H1 (cell line): ENCODE data around the gene SNX3. TPM values are rescaled to one million over a fixed set of nuclear protein-coding genes. Genes with fewer than 3 reads are reported as not detected.

Experiments
- CTCF ChIA-PET: fragments of 300-600 bp; sonication (Branson Sonifier 250); formaldehyde crosslinking; loops from one replicate; lab custom pipeline; 2021; ENCODE audit not compliant: partially characterized antibody; lab: Charles Lee
- POLR2A ChIA-PET: fragments of 300-600 bp; sonication (Branson Sonifier 250); formaldehyde crosslinking; loops from one replicate; lab custom pipeline; 2021; ENCODE audit warnings: inconsistent platforms; ENCODE audit not compliant: partially characterized antibody; lab: Charles Lee
- DNase-seq, 2 experiments: peaks; one replicate each; pipeline versions ENCODE4 v3.0.0 to v3.0.0-alpha.2; 2010 to 2022; ENCODE audit warnings: low spot score in 2 of 2, low read depth in 1 of 2, mixed read lengths in 1 of 2
- FAIRE-seq: peaks from 2 replicates; lab custom pipeline; 2011; peaks lifted over from hg19 to GRCh38; lab: Jason Lieb, UNC
- H2AFZ ChIP-seq: 2 replicates; pipeline ENCODE4 v1.8.1; 2012; ENCODE audit warnings: low read length, inconsistent platforms
- H2AK5ac ChIP-seq: 2 replicates; pipeline ENCODE4 v1.6.1; 2013; ENCODE audit warnings: low read depth, low read length
- H2BK120ac ChIP-seq: replicated peaks from 2 replicates; pipeline ENCODE3; 2013; ENCODE audit warnings: low read depth, low read length, inconsistent platforms
- H2BK12ac ChIP-seq: 2 replicates; pipeline ENCODE4 v1.6.1; 2013; ENCODE audit warnings: low read depth, low read length
- H2BK15ac ChIP-seq: 2 replicates; pipeline ENCODE4 v1.6.1; 2013; ENCODE audit warnings: low read length
- H2BK20ac ChIP-seq: 2 replicates; pipeline ENCODE4 v1.6.1; 2013; ENCODE audit warnings: low read length
- H2BK5ac ChIP-seq: 2 replicates; pipeline ENCODE4 v1.6.1; 2013; ENCODE audit warnings: low read depth, low read length
- H3K14ac ChIP-seq: 2 replicates; pipeline ENCODE4 v1.6.1; 2013; ENCODE audit warnings: inconsistent platforms; ENCODE audit not compliant: insufficient read length
- H3K18ac ChIP-seq: 2 replicates; pipeline ENCODE4 v1.6.1; 2013; ENCODE audit warnings: low read length; ENCODE audit errors: extremely low read depth
- H3K23ac ChIP-seq: 2 replicates; pipeline ENCODE4 v1.6.1; 2013; ENCODE audit warnings: inconsistent platforms; ENCODE audit not compliant: insufficient read length
- H3K23me2 ChIP-seq: 2 replicates; pipeline ENCODE4 v1.6.1; 2013; ENCODE audit warnings: low read depth, low read length
- H3K27ac ChIP-seq: 2 replicates; pipeline ENCODE4 v1.6.1; 2011; ENCODE audit warnings: low read depth, low read length, inconsistent platforms
- H3K27me3 ChIP-seq, 4 experiments: replicated peaks in 1 of 4; 1 replicate in 1 of 4; 2 replicates in 3 of 4; pipeline versions ENCODE4 v1.6.1 to v1.8.1; 2011 to 2013; ENCODE audit warnings: low read length in 3 of 4, mild to moderate bottlenecking in 3 of 4, inconsistent platforms in 2 of 4, mixed read lengths in 2 of 4, moderate library complexity in 1 of 4; ENCODE audit not compliant: control insufficient read depth in 3 of 4, insufficient read depth in 3 of 4; ENCODE audit errors: extremely low read depth in 1 of 4
- H3K36me3 ChIP-seq, 4 experiments: 2 replicates each; pipeline versions ENCODE4 v1.6.1 to v1.8.1; 2011 to 2013; ENCODE audit warnings: mild to moderate bottlenecking in 4 of 4, low read length in 3 of 4, moderate library complexity in 2 of 4, control low read depth in 1 of 4, inconsistent platforms in 1 of 4; ENCODE audit not compliant: insufficient read depth in 4 of 4, control insufficient read depth in 2 of 4
- H3K4ac ChIP-seq: replicated peaks from 2 replicates; pipeline ENCODE3; 2013; ENCODE audit warnings: low read length, low read depth, mixed read lengths, inconsistent platforms; ENCODE audit not compliant: insufficient read length
- H3K4me1 ChIP-seq, 4 experiments: replicated peaks in 1 of 4; 1 replicate in 1 of 4; 2 replicates in 3 of 4; pipeline versions ENCODE4 v1.6.1 to v1.8.1; 2011 to 2013; ENCODE audit warnings: low read length in 3 of 4, inconsistent platforms in 2 of 4, mixed read lengths in 1 of 4; ENCODE audit not compliant: insufficient read depth in 4 of 4, control insufficient read depth in 3 of 4
- H3K4me2 ChIP-seq, 2 experiments: 2 replicates each; pipeline versions ENCODE4 v1.6.1 to v1.8.1; 2011 to 2013; ENCODE audit warnings: low read depth in 2 of 2, low read length in 2 of 2, control low read depth in 1 of 2, inconsistent platforms in 1 of 2, mild to moderate bottlenecking in 1 of 2; ENCODE audit not compliant: insufficient read depth in 1 of 2
- H3K4me3 ChIP-seq, 4 experiments: fragments of 200-600, 300-600 bp in 1 of 4; sonication (generic), shearing (Covaris generic), sonication (Bioruptor Twin) in 1 of 4; 2 replicates each; pipeline versions ENCODE4 v1.5.1 to v1.8.1; 2011 to 2016; ENCODE audit warnings: low read length in 4 of 4, low read depth in 3 of 4, control low read depth in 2 of 4, inconsistent platforms in 2 of 4, mild to moderate bottlenecking in 2 of 4, mixed read lengths in 1 of 4, moderate library complexity in 1 of 4; ENCODE audit not compliant: insufficient read depth in 2 of 4; ENCODE audit errors: extremely low read depth in 1 of 4
- H3K56ac ChIP-seq: replicated peaks from 2 replicates; pipeline ENCODE3; 2013; ENCODE audit warnings: low read depth, mild to moderate bottlenecking, mixed read lengths, low read length, inconsistent platforms; ENCODE audit not compliant: insufficient read length
- H3K79me1 ChIP-seq: 2 replicates; pipeline ENCODE4 v1.6.1; 2013; ENCODE audit warnings: low read depth, low read length, control low read depth
- H3K79me2 ChIP-seq, 2 experiments: 2 replicates each; pipeline versions ENCODE4 v1.6.1 to v1.8.1; 2012 to 2013; ENCODE audit warnings: low read length in 2 of 2, mild to moderate bottlenecking in 2 of 2, inconsistent platforms in 1 of 2; ENCODE audit not compliant: insufficient read depth in 2 of 2, control insufficient read depth in 1 of 2
- H3K9ac ChIP-seq, 4 experiments: replicated peaks in 1 of 4; 1 replicate in 1 of 4; 2 replicates in 3 of 4; pipeline versions ENCODE4 v1.6.1 to v1.8.1; 2011 to 2013; ENCODE audit warnings: low read depth in 3 of 4, low read length in 3 of 4, control low read depth in 2 of 4, mild to moderate bottlenecking in 2 of 4, moderate library complexity in 2 of 4, inconsistent platforms in 1 of 4; ENCODE audit errors: extremely low read depth in 1 of 4
- H3K9me3 ChIP-seq, 2 experiments: 2 replicates each; pipeline versions ENCODE4 v1.6.1 to v1.8.1; 2012 to 2013; ENCODE audit warnings: mild to moderate bottlenecking in 2 of 2, moderate library complexity in 2 of 2, control low read depth in 1 of 2, inconsistent platforms in 1 of 2, low read depth in 1 of 2, low read length in 1 of 2, mixed read lengths in 1 of 2; ENCODE audit not compliant: insufficient read depth in 2 of 2
- H4K20me1 ChIP-seq, 2 experiments: replicated peaks in 1 of 2; 2 replicates each; pipeline versions ENCODE3 to v1.8.1; 2011 to 2013; ENCODE audit warnings: inconsistent platforms in 2 of 2, low read length in 2 of 2, mild to moderate bottlenecking in 1 of 2; ENCODE audit not compliant: insufficient read depth in 2 of 2, control insufficient read depth in 1 of 2
- H4K5ac ChIP-seq: 2 replicates; pipeline ENCODE4 v1.6.1; 2013; ENCODE audit warnings: low read length, low read depth, mixed read lengths, inconsistent platforms; ENCODE audit not compliant: insufficient read length
- H4K8ac ChIP-seq: 2 replicates; pipeline ENCODE4 v1.8.0; 2013; ENCODE audit warnings: mild to moderate bottlenecking, moderate library complexity, low read length, inconsistent platforms; ENCODE audit not compliant: insufficient read depth; ENCODE audit errors: extremely low read depth
- H4K91ac ChIP-seq: replicated peaks from 2 replicates; pipeline ENCODE3; 2013; ENCODE audit warnings: low read length, mixed read lengths, inconsistent platforms; ENCODE audit not compliant: insufficient read length
- ATF3 ChIP-seq: IDR thresholded peaks from 2 replicates; pipeline ENCODE4 v1.6.1; 2011; ENCODE audit warnings: low read depth, mild to moderate bottlenecking, low read length; ENCODE audit not compliant: insufficient read depth
- BACH1 ChIP-seq: IDR thresholded peaks from 2 replicates; pipeline ENCODE4 v1.6.1; 2012; ENCODE audit warnings: low read length, improper control_type of control experiment
- CBX8 ChIP-seq: fragments of 300-800, 300-1000 bp; sonication (generic); IDR thresholded peaks from 2 replicates; pipeline ENCODE4 v1.7.1; 2016; ENCODE audit warnings: low read depth, low read length, borderline replicate concordance
- FOSL1 ChIP-seq: IDR thresholded peaks from 2 replicates; pipeline ENCODE4 v1.6.1; 2011; ENCODE audit warnings: mild to moderate bottlenecking, low read depth, low read length, moderate library complexity; ENCODE audit not compliant: insufficient read depth
- MAFK ChIP-seq: IDR thresholded peaks from 2 replicates; pipeline ENCODE4 v1.6.1; 2012; ENCODE audit warnings: low read depth, mild to moderate bottlenecking, improper control_type of control experiment, low read length
- MAX ChIP-seq: IDR thresholded peaks from 2 replicates; pipeline ENCODE4 v1.6.1; 2012; ENCODE audit warnings: inconsistent platforms
- NANOG ChIP-seq: IDR thresholded peaks from 2 replicates; pipeline ENCODE4 v1.6.1; 2011; ENCODE audit warnings: low read length, low read depth, mild to moderate bottlenecking, inconsistent platforms; ENCODE audit not compliant: insufficient read depth, poor library complexity, severe bottlenecking
- POU5F1 ChIP-seq: IDR thresholded peaks from 2 replicates; pipeline ENCODE4 v1.6.1; 2011; ENCODE audit warnings: low read depth, mild to moderate bottlenecking, low read length, moderate library complexity
- RXRA ChIP-seq: IDR thresholded peaks from 2 replicates; pipeline ENCODE4 v1.6.1; 2011; ENCODE audit warnings: low read depth, mild to moderate bottlenecking, low read length, moderate library complexity; ENCODE audit not compliant: insufficient read depth
- TBP ChIP-seq: IDR thresholded peaks from 2 replicates; pipeline ENCODE4 v1.6.1; 2011; ENCODE audit warnings: low read depth, low read length, improper control_type of control experiment
- WGBS, 2 experiments: shearing (Covaris generic) in 1 of 2; methylation state at CpG; one replicate each; pipeline versions ENCODE4 v1.1.6 to v1.1.7; 2013 to 2015; ENCODE audit warnings: low lambda C conversion rate in 2 of 2, mixed read lengths in 2 of 2, inconsistent platforms in 1 of 2, low coverage in 1 of 2, missing lambda C conversion rate in 1 of 2; ENCODE audit not compliant: insufficient replicate concordance in 2 of 2, insufficient coverage in 1 of 2, insufficient read length in 1 of 2; ENCODE audit errors: extremely low coverage in 1 of 2, missing lambda C conversion rate in 1 of 2; 5-methylcytosine and 5-hydroxymethylcytosine counted together
- polyA plus RNA-seq, 7 experiments: library from polyadenylated mRNA; depleted of rRNA in 3 of 7; stranded (reverse) in 5 of 7; unstranded in 2 of 7; fragments of >200 nt in 5 of 7; fragments of 200-250 nt in 2 of 7; gene quantifications; 1 replicate in 5 of 7; 2 replicates in 1 of 7; 4 replicates in 1 of 7; pipeline versions ENCODE4 v1.2.1 to v1.2.3, GENCODE V29; 2011 to 2013; ENCODE audit warnings: missing spikeins in 2 of 7, mixed read lengths in 2 of 7
- total RNA-seq: library from RNA; stranded (reverse); fragmentation: NEBNext Ultra II Directional; extraction: Animal tissue kit (Norgen Biotek cat#: 25700); gene quantifications from 2 replicates; pipeline ENCODE4 v1.2.1, GENCODE V29; 2021

The SNX3 gene
- total and polyA plus RNA-seq, 2 of the 8 experiments (the other 6 are each of a cell fraction or from before 2014, with no cell fraction given): 72.5 to 150 TPM

- H2BK5ac ChIP-seq: no peak overlapping the region
- peaks cover 0 to 2% (median 0%) of the 10 kb centered on the region in 4 experiments; a peak in 1 of 8 replicates for H3K36me3 ChIP-seq
- H4K5ac ChIP-seq: no peak overlapping the region
- FAIRE-seq (no peak), DNase-seq (no peak)
- no peak overlapping the region for H3K56ac ChIP-seq
- no peaks in the 10 kb centered on the region for H3K27me3 ChIP-seq
- H2AFZ ChIP-seq: no peak overlapping the region
- H3K4me3 ChIP-seq: no peak overlapping the region
- no peak overlapping the region for H3K9ac ChIP-seq
- no peak overlapping the region for H3K4ac ChIP-seq
- H4K20me1 ChIP-seq: no peaks in the 10 kb centered on the region
- no peak overlapping the region for H3K23ac ChIP-seq
- H3K18ac ChIP-seq: no peak overlapping the region
- no peak overlapping the region for H2BK120ac ChIP-seq
- no peak overlapping the region for H3K14ac ChIP-seq
- ChIA-PET POLR2A (no interaction called here), CTCF (interaction anchor here (0.7 to 1.0 kb wide), 3 partner anchors 17 to 282 kb away, joined by 3 read pairs; no protein-coding TSS in a partner anchor)
- H2BK12ac ChIP-seq: no peak overlapping the region
- H3K23me2 ChIP-seq: no peaks in the 10 kb centered on the region; the same call in 1 of the 2 replicates
- no peak overlapping the region for H3K4me2 ChIP-seq
- no peak overlapping the region for H2BK15ac ChIP-seq
- no peaks in the 10 kb centered on the region for H3K4me1 ChIP-seq
- no peak overlapping the region for H4K91ac ChIP-seq
- no peak overlapping the region for H2BK20ac ChIP-seq
- H3K79me2 ChIP-seq: no peaks in the 10 kb centered on the region
- no peaks in the 10 kb centered on the region for H3K79me1 ChIP-seq
- 96% methylated on average over 2 of the region's 2 CpGs; no CpG with 5 or more reads in 1 of the 2 experiments for WGBS, 2 experiments
- H3K9me3 ChIP-seq: no peaks in the 10 kb centered on the region
- no peak overlapping the region for H3K27ac ChIP-seq
- no peak overlapping the region for H4K8ac ChIP-seq
- no peak overlapping the region for H2AK5ac ChIP-seq
- TF ChIP-seq ATF3 (no peak), MAX (no peak), NANOG (no peak), FOSL1 (no peak), TBP (no peak), RXRA (no peak), MAFK (no peak), BACH1 (no peak), POU5F1 (no peak), CBX8 (no peak)
Observed at GRCh38 chr6:108210556-108210955, 50.3 kb downstream of the SNX3 start.
